Stimulated activated CD8-positive, alpha-beta memory T cell treated with anti-CD3 and anti-CD28 coated beads, Interleukin-15, amount 100 ng/mL, for 4 hours (primary cell): ENCODE results near the gene NR3C1.

Experiments used
- DNase-seq, 2 donors: peaks; one replicate each; pipeline ENCODE4 v3.0.0-alpha.2; 2020; ENCODE audit warnings: low read depth in 2 of 2

Gene NR3C1

GRCh38 chr5:143234162-143234842 is 169.2 kb downstream of the NR3C1 start:
- no peak for DNase-seq

DNA sequence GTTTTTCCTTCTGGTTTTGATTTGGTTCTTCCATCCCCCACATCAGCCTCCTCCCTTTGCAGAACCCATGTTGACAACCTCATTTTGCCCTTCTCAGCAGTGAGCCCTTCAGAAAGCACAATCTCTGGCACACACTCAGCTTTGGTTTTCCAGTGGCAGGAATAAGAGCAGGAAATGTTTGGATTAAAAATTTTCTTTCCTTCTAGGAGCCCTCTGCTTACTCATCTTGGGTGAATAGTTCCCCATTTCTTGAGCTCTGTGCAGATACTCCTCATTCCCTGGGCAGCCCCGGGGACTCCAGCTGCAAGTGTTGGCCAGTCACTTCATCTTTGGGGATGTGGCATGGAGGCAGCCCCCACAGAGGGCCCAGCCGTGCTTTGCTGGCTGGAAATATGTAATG is 170.5 kb downstream of the NR3C1 start:
- no peak for DNase-seq

GRCh38 chr5:143231973-143232812 is 171.3 kb downstream of the NR3C1 start:
- no peak for DNase-seq

GRCh38 chr5:143231416-143231815 is 172.1 kb downstream of the NR3C1 start:
- DNase-seq: no peak

GRCh38 chr5:143230676-143230996 is 172.8 kb downstream of the NR3C1 start:
- DNase-seq: no peak

GRCh38 chr5:143229896-143230675 is 173.4 kb downstream of the NR3C1 start:
- DNase-seq: no peak

DNA sequence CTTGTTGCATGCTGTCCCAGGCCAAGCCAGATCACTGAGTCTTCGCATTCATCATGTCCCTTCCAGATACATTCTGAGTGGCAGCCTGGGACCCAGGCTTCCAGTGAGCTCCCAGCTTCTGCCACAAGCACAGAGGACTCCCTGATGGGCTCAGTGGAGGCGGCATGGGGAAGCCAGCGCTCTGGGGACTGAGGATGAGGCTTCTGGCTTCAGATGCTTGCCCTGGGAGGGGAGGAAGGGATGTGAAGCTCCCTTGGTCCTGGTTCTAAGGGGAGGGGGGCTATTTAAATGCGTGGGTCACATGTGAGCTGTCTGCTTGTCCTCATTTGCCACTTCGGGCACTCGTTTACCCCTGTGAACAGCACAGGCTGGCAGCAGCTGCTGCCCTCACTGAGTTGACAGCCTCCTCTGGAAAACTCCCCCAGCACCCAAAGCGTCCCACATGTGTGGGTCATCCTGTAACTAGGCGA is 174.0 kb downstream of the NR3C1 start:
- no peak for DNase-seq

DNA sequence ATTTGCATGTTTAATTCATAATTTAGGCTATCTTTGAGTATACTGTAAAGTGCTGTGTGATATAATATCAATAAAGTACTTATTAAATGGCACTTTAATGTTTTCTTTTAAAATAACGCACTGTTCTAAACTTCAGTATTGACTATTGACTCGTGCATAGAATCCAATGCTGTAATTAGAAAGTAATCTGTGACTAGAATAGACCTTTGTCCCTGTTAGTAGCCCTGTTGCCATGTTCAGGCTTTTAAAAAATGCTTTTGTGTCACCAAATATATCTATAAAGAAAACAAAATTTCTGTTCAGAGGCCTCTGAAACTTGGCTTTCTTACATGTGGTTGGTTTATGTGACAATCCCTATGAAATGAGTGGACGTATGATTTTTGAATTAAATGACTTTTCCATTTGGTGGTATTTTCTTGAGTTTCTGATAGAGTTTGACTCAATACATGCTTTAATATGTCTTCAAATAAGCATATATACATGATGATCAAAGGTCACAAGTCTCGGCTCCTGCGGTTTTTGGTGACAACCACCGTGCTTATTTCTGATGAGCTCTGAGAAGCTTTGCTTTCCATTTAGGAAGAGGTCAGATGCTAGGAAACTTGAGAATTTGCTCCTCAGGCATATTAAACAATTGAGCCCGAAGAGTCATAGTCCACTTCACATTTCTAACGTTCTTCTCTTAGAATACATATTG is 174.7 kb downstream of the NR3C1 start:
- DNase-seq: no peak
